K562 (cell line): ENCODE results near the gene PHOX2A. TPM values are rescaled to one million over a fixed set of nuclear protein-coding genes. Genes with fewer than 3 reads are reported as not detected.

Experiments used
- ATAC-seq: fragments of 200-7000 bp; cut with Tn5 transposase; 3 replicates; pipeline ENCODE4 v1.9.1; 2020; ENCODE audit warnings: moderate library complexity
- BruUV-seq: library from RNA; stranded (reverse); fragments of 400-500 nt; replicated peaks from 2 replicates; lab custom pipeline; 2021; lab: Mats Ljungman, UMichigan
- CTCF ChIA-PET: fragments of 300-600 bp; formaldehyde crosslinking; extraction: SDS; loops from one replicate; lab custom pipeline; 2021; ENCODE audit warnings: low intra/inter-chr PET ratio; lab: Yijun Ruan, JAX
- POLR2A ChIA-PET: fragments of 300-600, 350-650 bp; sonication (Branson Sonifier 250); formaldehyde crosslinking; extraction: SDS; loops from one replicate; lab custom pipeline; 2021; ENCODE audit warnings: antibody characterized with exemption, inconsistent platforms; lab: Yijun Ruan, JAX
- DNase-seq, 4 experiments: peaks; one replicate each; pipeline versions ENCODE4 v3.0.0 to v3.0.0-alpha.2; 2011 to 2018; ENCODE audit warnings: low spot score in 3 of 4, mixed read lengths in 3 of 4; ENCODE audit errors: extremely low read depth in 1 of 4
- FAIRE-seq: peaks from 2 replicates; lab custom pipeline; 2011; peaks lifted over from hg19 to GRCh38; lab: Jason Lieb, UNC
- H2AFZ ChIP-seq: 2 replicates; pipeline ENCODE4 v1.6.0; 2011; ENCODE audit warnings: low read depth, low read length, control low read depth, inconsistent platforms
- H3K27ac ChIP-seq: fragments of 200-600 bp; 3 replicates; pipeline ENCODE4 v1.8.0; 2011; ENCODE audit warnings: low read depth, mild to moderate bottlenecking, control low read depth, inconsistent platforms, low read length, moderate library complexity, mixed read lengths; ENCODE audit errors: extremely low read depth
- H3K27me3 ChIP-seq, 2 experiments: fragments of 300-600 bp in 1 of 2; 2 replicates in 1 of 2; 3 replicates in 1 of 2; pipeline versions ENCODE4 v1.6.0 to v1.8.0; 2011; ENCODE audit warnings: inconsistent platforms in 2 of 2, low read length in 2 of 2, mild to moderate bottlenecking in 1 of 2, mixed read lengths in 1 of 2, moderate library complexity in 1 of 2; ENCODE audit not compliant: control insufficient read depth in 2 of 2, insufficient read depth in 2 of 2
- H3K36me3 ChIP-seq: fragments of 300-600 bp; 3 replicates; pipeline ENCODE4 v1.8.0; 2011; ENCODE audit warnings: mild to moderate bottlenecking, low read length, inconsistent platforms; ENCODE audit not compliant: control insufficient read depth, insufficient read depth
- H3K4me1 ChIP-seq, 2 experiments: fragments of 200-600 bp in 1 of 2; replicated peaks in 1 of 2; 2 replicates in 1 of 2; 3 replicates in 1 of 2; pipeline versions ENCODE4 v1.5.1 to v1.8.0; 2011; ENCODE audit warnings: inconsistent platforms in 2 of 2, low read length in 2 of 2, mild to moderate bottlenecking in 1 of 2, mixed read lengths in 1 of 2, moderate library complexity in 1 of 2; ENCODE audit not compliant: control insufficient read depth in 2 of 2, insufficient read depth in 2 of 2
- H3K4me2 ChIP-seq: 2 replicates; pipeline ENCODE4 v1.6.1; 2011; ENCODE audit warnings: low read length, control low read depth, inconsistent platforms, mixed read lengths; ENCODE audit not compliant: insufficient read depth
- H3K4me3 ChIP-seq: fragments of 200-600 bp; sonication (generic), shearing (Covaris generic); 2 replicates; pipeline ENCODE4 v1.5.1; 2016; ENCODE audit warnings: control low read depth, inconsistent platforms
- H3K79me2 ChIP-seq: fragments of 200-600 bp; 3 replicates; pipeline ENCODE4 v1.8.0; 2011; ENCODE audit warnings: low read length, inconsistent platforms; ENCODE audit not compliant: control insufficient read depth, insufficient read depth
- H3K9ac ChIP-seq, 2 experiments: 2 replicates each; pipeline versions ENCODE4 v1.6.0 to v1.6.1; 2011; ENCODE audit warnings: low read depth in 2 of 2, low read length in 2 of 2, control low read depth in 1 of 2, inconsistent platforms in 1 of 2, mild to moderate bottlenecking in 1 of 2, mixed read lengths in 1 of 2; ENCODE audit not compliant: insufficient read depth in 1 of 2
- H3K9me1 ChIP-seq: one replicate; pipeline ENCODE4 v1.6.0; 2011; ENCODE audit warnings: inconsistent platforms, mild to moderate bottlenecking, low read length, moderate library complexity; ENCODE audit not compliant: control insufficient read depth, insufficient read depth
- H3K9me3 ChIP-seq: replicated peaks from 2 replicates; pipeline ENCODE4 v1.5.1; 2011; ENCODE audit warnings: low read depth, low read length, inconsistent platforms; ENCODE audit not compliant: control insufficient read depth, insufficient read depth
- H4K20me1 ChIP-seq: replicated peaks from 2 replicates; pipeline ENCODE4 v1.6.1; 2011; ENCODE audit warnings: low read length, inconsistent platforms, mixed read lengths; ENCODE audit not compliant: control insufficient read depth, insufficient read depth
- BCOR ChIP-seq: fragments of 450-650 bp; IDR thresholded peaks from 2 replicates; pipeline ENCODE4 v1.6.1; 2016
- E2F3 ChIP-seq: fragments of 250-450 bp; sonication (Bioruptor Pico); IDR thresholded peaks from 2 replicates; pipeline ENCODE4 v1.4.0; 2020; ENCODE audit warnings: mild to moderate bottlenecking
- LEF1 ChIP-seq: fragments of 450-650 bp; IDR thresholded peaks from 2 replicates; pipeline ENCODE4 v1.6.1; 2016; ENCODE audit warnings: mild to moderate bottlenecking
- MCM7 ChIP-seq, 2 experiments: fragments of 450-650 bp; IDR thresholded peaks; 2 replicates each; pipeline ENCODE4 v1.6.1; 2016 to 2018
- POLR2AphosphoS5 ChIP-seq: IDR thresholded peaks from 2 replicates; pipeline ENCODE4 v1.6.1; 2011; ENCODE audit warnings: mild to moderate bottlenecking, low read depth, low read length, moderate library complexity; ENCODE audit not compliant: control insufficient read depth, insufficient read depth
- PRMT5 ChIP-seq: sonication (generic); formaldehyde crosslinking; IDR thresholded peaks from 2 replicates; pipeline ENCODE4 v1.5.0; 2020; ENCODE audit warnings: missing genetic modification reagents
- RBFOX2 ChIP-seq: fragments of 200-400 bp; formaldehyde crosslinking; IDR thresholded peaks from 2 replicates; pipeline ENCODE4 v1.6.1; 2017; ENCODE audit warnings: low read depth, mild to moderate bottlenecking, low read length, moderate library complexity
- RCOR1 ChIP-seq, 2 experiments: IDR thresholded peaks; 2 replicates each; pipeline ENCODE4 v1.6.1; 2012; ENCODE audit warnings: low read depth in 2 of 2, low read length in 2 of 2, borderline replicate concordance in 1 of 2, improper control_type of control experiment in 1 of 2
- RNF219 ChIP-seq: fragments of 250-450 bp; sonication (Bioruptor Pico); IDR thresholded peaks from 2 replicates; pipeline ENCODE4 v1.5.0; 2022; ENCODE audit warnings: mild to moderate bottlenecking
- TEAD1 ChIP-seq, 2 experiments: fragments of 450-650 bp in 1 of 2; sonication (generic) in 1 of 2; formaldehyde crosslinking; IDR thresholded peaks; 2 replicates each; pipeline versions ENCODE4 v1.4.0 to v1.8.0; 2020 to 2022; ENCODE audit warnings: mild to moderate bottlenecking in 2 of 2, missing genetic modification reagents in 1 of 2
- ZFP36 ChIP-seq: fragments of 150-350 bp; IDR thresholded peaks from 2 replicates; pipeline ENCODE4 v1.6.1; 2018; ENCODE audit warnings: low read length, low read depth; ENCODE audit not compliant: partially characterized antibody
- ZNF146 ChIP-seq: IDR thresholded peaks from one replicate; pipeline ENCODE4 v1.6.1; 2018; ENCODE audit warnings: missing compliant biosample characterization; ENCODE audit not compliant: unreplicated experiment
- WGBS: fragments of 100-300 bp; shearing (Covaris generic); methylation state at CpG from one replicate; pipeline ENCODE4 v1.1.6; 2016; ENCODE audit warnings: low coverage, mixed read lengths; ENCODE audit not compliant: insufficient coverage; ENCODE audit errors: missing lambda C conversion rate; 5-methylcytosine and 5-hydroxymethylcytosine counted together
- in situ Hi-C: fragments of 300-500 bp; cut with MboI; formaldehyde crosslinking; loops from 4 replicates; pipeline ENCODE4 v1.15.0; 2018; ENCODE audit warnings: inconsistent platforms, mixed read lengths
- intact Hi-C: fragments of 100-400 bp; cut with micrococcal nuclease; formaldehyde crosslinking; loops from 2 replicates; pipeline ENCODE4 v1.14.2; 2022
- polyA plus RNA-seq, 8 experiments: library from polyadenylated mRNA; depleted of rRNA in 4 of 8; stranded (reverse) in 5 of 8; unstranded in 3 of 8; fragments of >200 nt; fragmentation: Nextera tagmentation in 2 of 8; fragmentation: Illumina TruSeq in 1 of 8; extraction: Ambion mirVana in 2 of 8; extraction: Trizol in 1 of 8; gene quantifications; 2 replicates each; pipeline versions ENCODE4 v1.2.1 to v1.2.3, GENCODE V29; 2011 to 2014; ENCODE audit warnings: inconsistent platforms in 1 of 8, missing spikeins in 1 of 8
- total RNA-seq, 7 experiments: library from RNA; depleted of rRNA in 6 of 7; stranded (reverse); fragments of >200 nt in 6 of 7; fragmentation: Illumina TruSeq in 2 of 7; extraction: Trizol in 2 of 7; gene quantifications; 2 replicates each; pipeline versions ENCODE4 v1.2.1 to v1.2.3, GENCODE V29; 2011 to 2021; ENCODE audit warnings: low replicate concordance in 1 of 7

Gene PHOX2A
- total and polyA plus RNA-seq, 9 of the 15 experiments (the other 6 are each of a cell fraction or from before 2014, with no cell fraction given), result not detected

GRCh38 chr11:72231396-72232259 lies 12.3 kb downstream of the PHOX2A start:
- in situ Hi-C loops, result no loop called here
- no peak overlapping the region for H2AFZ ChIP-seq
- POLR2A ChIA-PET, result interaction anchor here (0.7 kb wide), 1 partner anchor 141 kb away, joined by 3 read pairs; no protein-coding TSS in a partner anchor
- TF ChIP-seq ZFP36, result peak; percentile 77
- no peak for TF ChIP-seq POLR2AphosphoS5
- no peak for TF ChIP-seq MCM7 (IDR thresholded peaks at IDR 0.05)
- TF ChIP-seq ZNF146, result no peak
- TF ChIP-seq TEAD1 (CRISPR knock-in tag; IDR thresholded peaks at IDR 0.05), result no peak
- TF ChIP-seq RBFOX2, result 0 out of 2 replicates have a peak, but pooled peaks have one; percentile 3
- peak; percentile 73 for TF ChIP-seq BCOR
- TF ChIP-seq PRMT5 (CRISPR knock-in tag), result no peak
- TF ChIP-seq E2F3 (CRISPR knock-in tag), result no peak
- TF ChIP-seq LEF1, result no peak
- TF ChIP-seq RNF219 (CRISPR knock-in tag), result no peak
- 0 out of 4 replicates have a peak, but pooled peaks of 1 of the 2 experiments have one; percentile 9 for TF ChIP-seq RCOR1 (IDR thresholded peaks at IDR 0.05; ENCODE audit: borderline replicate concordance in 1 of 2, low read depth in 2 of 2, low read length in 2 of 2)
- TF ChIP-seq, all 486 proteins: peak for 4
- CTCF ChIA-PET, result no interaction called here
- H3K4me3 ChIP-seq, result no peak overlapping the region
- BruUV-seq, result no TSS peak
- H3K36me3 ChIP-seq, result peaks cover 100% of the 10 kb centered on the region
- H4K20me1 ChIP-seq, result no peaks in the 10 kb centered on the region
- intact Hi-C loops, result no loop called here
- H3K27me3 ChIP-seq, result no peaks in the 10 kb centered on the region
- WGBS, result 88% methylated on average over 9 of the region's 9 CpGs
- H3K4me2 ChIP-seq, result no peak overlapping the region
- 0 out of 3 replicates have a peak, but pooled peaks cover 2% of the 10 kb centered on the region for H3K79me2 ChIP-seq
- H3K9me3 ChIP-seq, result no peaks in the 10 kb centered on the region
- 0 out of 4 replicates have a peak overlapping the region, but pooled peaks of 1 of the 2 experiments have one; percentile 32 for H3K9ac ChIP-seq
- DNase-seq (no peak), ATAC-seq (no peak), FAIRE-seq (no peak)
- H3K4me1 ChIP-seq, result peaks cover 0 to 22% of the 10 kb centered on the region in 2 experiments; a peak in 1 of 5 replicates
- peaks cover 3% of the 10 kb centered on the region for H3K9me1 ChIP-seq
- H3K27ac ChIP-seq, result no peak overlapping the region
